ENCODE measurements around the gene TPX2.
A peak's percentile ranks its signal among the peaks of the same experiment; 100 is the strongest.

The TPX2 gene

DNA sequence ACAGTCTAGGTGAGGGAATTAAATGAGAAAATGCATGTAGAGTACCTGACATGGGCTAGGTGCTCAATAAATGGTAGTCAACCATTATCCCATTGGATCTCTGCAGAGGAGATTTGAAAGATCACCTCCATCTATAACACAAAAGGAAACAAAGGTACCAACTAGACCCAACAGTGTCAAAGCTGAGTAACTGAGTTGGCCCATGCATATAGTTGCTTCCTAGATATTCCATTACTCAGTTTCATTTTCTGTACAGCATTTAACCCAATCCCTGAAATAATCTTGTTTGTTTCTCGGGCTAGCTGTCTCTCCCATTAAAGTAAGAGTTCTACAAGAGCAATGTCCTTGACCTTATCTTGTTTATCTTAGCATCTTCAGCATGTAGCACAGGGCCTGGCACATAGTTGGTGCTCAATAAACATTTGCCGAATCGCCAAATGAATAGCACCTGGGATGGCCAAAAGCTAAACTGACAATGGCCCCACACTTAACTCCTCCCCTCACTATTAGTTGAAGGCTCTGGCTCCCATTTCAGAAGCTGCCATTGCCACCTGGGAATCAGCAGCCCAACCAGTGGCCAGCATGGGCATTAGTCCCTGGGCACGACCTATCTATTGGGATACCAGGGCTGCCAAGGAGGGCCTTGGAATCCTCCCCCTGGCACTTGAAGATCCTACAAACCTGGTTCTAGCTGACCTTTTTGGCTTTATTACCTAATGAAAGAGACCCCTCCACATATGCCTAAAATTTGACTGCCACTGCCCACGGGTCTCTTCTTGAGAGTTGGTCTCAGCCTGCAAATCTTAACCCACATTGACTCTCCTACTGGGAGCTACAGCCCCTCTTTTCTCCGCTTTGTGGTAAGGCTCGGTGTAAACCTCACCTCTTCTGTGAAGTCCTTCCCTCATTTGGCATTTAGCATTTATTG lies 39.0 kb upstream of the TPX2 start:
- in situ Hi-C loops (cut with HindIII; ENCODE audit: low pct_ligation_motif_present, low sequenced_read_pairs), result no loop called here
- TF ChIP-seq, protein P1, sequence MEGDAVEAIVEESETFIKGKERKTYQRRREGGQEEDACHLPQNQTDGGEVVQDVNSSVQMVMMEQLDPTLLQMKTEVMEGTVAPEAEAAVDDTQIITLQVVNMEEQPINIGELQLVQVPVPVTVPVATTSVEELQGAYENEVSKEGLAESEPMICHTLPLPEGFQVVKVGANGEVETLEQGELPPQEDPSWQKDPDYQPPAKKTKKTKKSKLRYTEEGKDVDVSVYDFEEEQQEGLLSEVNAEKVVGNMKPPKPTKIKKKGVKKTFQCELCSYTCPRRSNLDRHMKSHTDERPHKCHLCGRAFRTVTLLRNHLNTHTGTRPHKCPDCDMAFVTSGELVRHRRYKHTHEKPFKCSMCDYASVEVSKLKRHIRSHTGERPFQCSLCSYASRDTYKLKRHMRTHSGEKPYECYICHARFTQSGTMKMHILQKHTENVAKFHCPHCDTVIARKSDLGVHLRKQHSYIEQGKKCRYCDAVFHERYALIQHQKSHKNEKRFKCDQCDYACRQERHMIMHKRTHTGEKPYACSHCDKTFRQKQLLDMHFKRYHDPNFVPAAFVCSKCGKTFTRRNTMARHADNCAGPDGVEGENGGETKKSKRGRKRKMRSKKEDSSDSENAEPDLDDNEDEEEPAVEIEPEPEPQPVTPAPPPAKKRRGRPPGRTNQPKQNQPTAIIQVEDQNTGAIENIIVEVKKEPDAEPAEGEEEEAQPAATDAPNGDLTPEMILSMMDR (IDR thresholded peaks at IDR 0.05; ENCODE audit: low read depth, low read length, missing control alignments), result no peak
- H3K27ac ChIP-seq, result peak overlapping the region; percentile 81
- H3K4me3 ChIP-seq (ENCODE audit: low read depth, low read length), result no peak overlapping the region
- DNase-seq, result no peak
- no peaks in the 10 kb centered on the region for H3K27me3 ChIP-seq (replicated peaks)
- H3K36me3 ChIP-seq (replicated peaks), result peaks cover 11% of the 10 kb centered on the region

DNA sequence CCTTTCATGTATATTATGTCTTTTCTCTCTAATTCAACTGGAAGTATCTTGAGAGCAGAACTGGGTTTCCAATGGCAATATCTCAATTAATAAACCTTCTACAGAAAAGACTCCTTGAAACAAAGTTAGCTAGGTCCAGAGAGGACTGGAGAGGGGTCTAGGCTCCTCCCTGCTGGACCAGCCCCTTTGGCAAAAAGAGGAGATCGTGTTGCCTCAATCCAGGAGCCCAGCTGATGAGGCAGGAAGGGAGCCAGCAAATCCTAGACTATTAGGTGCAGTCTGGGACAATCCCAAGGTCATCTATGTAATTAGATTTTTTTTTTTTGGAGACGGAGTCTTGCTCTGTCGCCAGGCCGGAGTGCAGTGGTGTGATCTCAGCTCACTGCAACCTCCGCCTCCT lies 38.3 kb upstream of the TPX2 start:
- TF ChIP-seq, protein P1 (IDR thresholded peaks at IDR 0.05; ENCODE audit: low read depth, low read length, missing control alignments), result no peak
- H3K4me3 ChIP-seq (ENCODE audit: low read depth, low read length), result no peak overlapping the region
- no peak overlapping the region for H3K27ac ChIP-seq
- H3K36me3 ChIP-seq (replicated peaks), result peaks cover 14% of the 10 kb centered on the region
- no peak for DNase-seq
- H3K27me3 ChIP-seq (replicated peaks), result no peaks in the 10 kb centered on the region
- in situ Hi-C loops (cut with HindIII; ENCODE audit: low pct_ligation_motif_present, low sequenced_read_pairs), result no loop called here

DNA sequence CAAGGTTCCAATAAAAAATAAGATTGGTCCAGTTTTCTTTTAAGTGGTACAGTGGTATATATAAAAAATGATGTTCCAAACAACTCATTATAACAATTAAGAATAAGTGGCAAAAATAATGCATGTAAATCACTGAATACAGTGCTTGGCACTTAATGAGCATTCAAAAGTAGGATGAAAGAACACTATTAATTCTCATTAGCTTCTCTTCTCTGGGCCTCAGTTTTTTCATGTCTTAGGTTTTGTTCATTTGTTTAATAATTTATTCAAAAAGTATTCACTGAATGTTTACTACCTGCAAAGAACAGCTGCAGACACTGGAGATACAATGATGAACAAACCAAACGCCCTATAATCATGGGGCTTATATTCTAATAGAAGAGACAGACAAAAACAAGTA lies 37.5 kb upstream of the TPX2 start:
- Histone ChIP-seq H3K27me3 (replicated peaks) (no peaks in the 10 kb centered on the region), H3K27ac (no peak overlapping the region), H3K4me3 (ENCODE audit: low read depth, low read length) (no peak overlapping the region), H3K36me3 (replicated peaks) (peaks cover 20% of the 10 kb centered on the region)
- TF ChIP-seq, protein P1 (IDR thresholded peaks at IDR 0.05; ENCODE audit: low read depth, low read length, missing control alignments), result no peak
- in situ Hi-C loops (cut with HindIII; ENCODE audit: low pct_ligation_motif_present, low sequenced_read_pairs), result no loop called here
- DNase-seq, result no peak

DNA sequence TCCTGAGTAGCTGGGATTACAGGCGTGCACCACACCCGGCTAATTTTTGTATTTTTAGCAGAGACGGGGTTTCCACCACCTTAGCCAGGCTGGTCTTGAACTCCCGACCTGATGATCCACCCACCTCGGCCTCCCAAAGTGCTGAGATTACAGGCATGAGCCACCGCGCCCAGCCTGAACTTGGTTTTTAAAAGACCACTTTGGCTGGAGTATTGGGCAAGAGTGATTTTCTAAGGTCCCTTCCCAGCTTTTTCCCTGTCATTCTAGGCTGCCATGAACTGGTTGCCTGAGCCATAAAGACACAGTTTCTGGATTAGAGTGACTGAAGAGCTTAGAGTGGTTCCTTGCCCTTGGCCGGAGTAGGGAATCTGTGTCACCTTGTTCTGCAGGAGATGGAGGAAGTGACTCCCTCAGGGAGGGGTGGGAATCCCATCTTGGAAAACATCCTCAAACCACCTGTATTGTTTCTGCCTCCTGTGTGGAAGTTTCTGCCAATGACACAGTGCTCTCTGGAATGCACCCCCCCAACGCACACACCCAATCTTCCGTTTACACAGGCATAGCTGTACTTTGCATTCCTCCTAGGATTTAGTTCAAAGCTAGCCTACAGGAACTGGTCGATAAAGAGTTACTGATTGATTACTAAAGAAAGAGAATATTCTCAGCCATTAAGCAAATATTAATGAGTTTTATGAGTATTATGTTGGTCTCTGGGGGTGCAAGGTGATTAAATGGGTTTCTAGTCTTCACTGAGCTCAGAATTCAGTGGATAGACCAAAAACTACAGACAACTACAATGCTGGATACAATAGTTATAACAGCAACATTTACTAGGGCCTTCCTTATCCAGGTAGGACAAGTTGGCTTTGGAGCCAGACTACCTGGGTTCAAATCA lies 34.6 kb upstream of the TPX2 start:
- H3K4me3 ChIP-seq (ENCODE audit: low read depth, low read length), result no peak overlapping the region
- in situ Hi-C loops (cut with HindIII; ENCODE audit: low pct_ligation_motif_present, low sequenced_read_pairs), result no loop called here
- TF ChIP-seq, protein P1 (IDR thresholded peaks at IDR 0.05; ENCODE audit: low read depth, low read length, missing control alignments), result no peak
- peaks cover 39% of the 10 kb centered on the region for H3K36me3 ChIP-seq (replicated peaks)
- H3K27ac ChIP-seq, result peak overlapping the region; percentile 20
- no peaks in the 10 kb centered on the region for H3K27me3 ChIP-seq (replicated peaks)
- DNase-seq, result peak; percentile 52

DNA sequence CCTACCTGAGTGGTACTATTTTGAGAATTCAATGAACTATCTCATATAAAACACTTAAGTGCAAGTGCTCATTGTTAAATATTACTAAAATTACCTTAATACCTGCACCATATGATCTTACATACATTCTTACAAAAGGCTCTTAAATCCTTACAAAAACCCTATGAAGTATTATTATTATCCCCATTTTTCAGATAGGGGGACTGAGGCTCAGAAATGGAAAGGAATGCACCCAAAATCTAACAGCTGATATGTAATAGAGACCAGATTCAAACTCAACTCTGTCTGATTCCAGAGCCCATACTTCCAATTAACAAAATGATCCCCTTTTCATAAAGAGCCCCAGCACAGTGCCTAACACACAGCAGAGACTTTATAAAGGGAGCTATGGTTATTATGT lies 33.9 kb upstream of the TPX2 start:
- Histone ChIP-seq H3K27ac (no peak overlapping the region), H3K27me3 (replicated peaks) (no peaks in the 10 kb centered on the region), H3K4me3 (ENCODE audit: low read depth, low read length) (no peak overlapping the region), H3K36me3 (replicated peaks) (peaks cover 36% of the 10 kb centered on the region)
- in situ Hi-C loops (cut with HindIII; ENCODE audit: low pct_ligation_motif_present, low sequenced_read_pairs), result no loop called here
- no peak for DNase-seq
- TF ChIP-seq, protein P1 (IDR thresholded peaks at IDR 0.05; ENCODE audit: low read depth, low read length, missing control alignments), result no peak

All from brain microvascular endothelial cell (primary cell).